Medulla oblongata (tissue), 1 donor: ENCODE results near the gene EVA1B.

Experiments
- DNase-seq: peaks from one replicate; pipeline ENCODE4 v3.0.0-alpha.2; 2015; ENCODE audit errors: extremely low spot score

EVA1B gene

GRCh38 chr1:36323636-36324352 is at the start of gene EVA1B:
TSS of gene EVA1B (minus strand) at chr1:36323645. CDS start at chr1:36323037, 608 bp downstream.
- DNase-seq: peak; percentile 43

DNA sequence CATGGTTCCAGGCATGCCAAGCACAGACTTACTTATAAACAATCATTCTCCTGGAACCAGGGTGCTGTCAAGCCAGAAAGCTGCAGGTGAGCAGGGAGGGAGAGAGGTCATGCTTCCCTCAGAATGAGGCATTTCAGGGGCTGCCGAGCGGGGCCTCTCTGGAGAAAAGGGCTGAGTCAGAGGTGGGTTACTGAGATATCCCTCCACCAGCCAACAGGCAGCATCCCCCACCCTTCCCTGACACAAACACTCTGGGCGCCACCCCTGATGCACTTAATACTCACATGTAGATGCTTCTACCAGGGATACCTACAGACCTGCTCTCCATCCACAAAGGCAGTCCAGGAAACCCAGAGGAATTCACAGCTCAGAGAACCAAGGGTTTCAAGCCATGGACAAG is 49.2 kb upstream of the EVA1B start:
- no peak for DNase-seq

DNA sequence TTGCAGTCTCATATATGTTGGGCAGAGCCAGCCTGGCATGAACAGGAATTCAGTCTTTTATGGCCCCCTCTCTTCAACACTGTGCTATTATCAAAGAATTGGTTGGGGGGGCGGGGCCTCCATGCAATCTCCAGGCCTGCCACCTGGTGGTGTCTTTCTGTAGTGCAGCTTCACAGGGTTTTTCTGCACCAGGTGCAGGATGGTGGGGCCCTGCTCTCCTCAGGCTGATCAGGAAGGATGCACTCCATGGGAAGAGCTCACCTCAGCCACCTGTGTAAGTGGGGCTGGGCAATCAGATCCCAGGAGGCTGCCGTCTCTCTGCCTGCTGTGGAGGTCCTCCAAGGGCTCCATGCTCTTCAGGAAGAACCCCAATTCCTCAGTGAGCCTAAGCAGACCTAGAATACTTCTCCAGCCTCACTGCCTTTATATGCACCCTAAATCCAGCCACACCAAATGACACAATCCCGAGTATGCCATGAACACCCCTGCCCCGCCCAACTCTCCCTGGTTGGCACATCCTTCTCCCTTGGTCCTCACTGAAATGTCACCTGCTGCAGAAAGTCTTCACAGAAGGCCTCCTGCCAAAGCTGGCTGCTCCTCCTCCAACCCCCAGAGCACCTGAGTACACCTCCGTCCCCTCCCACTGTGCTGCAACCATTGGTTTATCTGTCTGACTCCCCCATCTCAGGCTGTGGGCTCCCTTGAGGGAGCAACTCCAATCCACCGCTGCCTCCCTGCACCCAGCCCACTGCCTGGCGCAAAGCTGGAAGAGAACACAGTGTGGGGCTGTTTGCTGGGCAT is 45.8 kb upstream of the EVA1B start:
- peak; percentile 79 for DNase-seq

- DNase-seq: no peak
Observed at GRCh38 chr1:36367798-36368197, 44.4 kb upstream of the EVA1B start.

DNA sequence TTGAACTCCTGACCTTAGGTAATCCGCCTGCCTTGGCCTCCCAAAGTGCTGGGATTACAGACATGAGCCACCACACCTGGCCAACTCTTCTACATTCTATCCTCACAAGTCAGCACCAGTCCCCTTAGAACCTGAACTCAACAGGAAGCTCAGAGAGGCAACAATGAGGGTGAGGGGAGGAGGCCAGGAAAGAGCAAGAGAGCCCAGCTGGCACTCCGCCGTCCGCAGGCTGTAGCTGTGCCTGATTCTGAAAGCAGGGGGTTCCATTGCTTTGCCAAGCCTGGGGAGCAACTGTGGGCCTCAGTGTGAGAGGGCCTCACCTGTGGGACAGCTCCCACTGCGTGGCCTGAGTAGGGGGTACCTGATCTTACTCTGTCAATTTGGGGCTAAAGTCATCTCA is 43.6 kb upstream of the EVA1B start:
- no peak for DNase-seq

- DNase-seq: peak; percentile 74
Observed at GRCh38 chr1:36366091-36366661, 42.7 kb upstream of the EVA1B start.

DNA sequence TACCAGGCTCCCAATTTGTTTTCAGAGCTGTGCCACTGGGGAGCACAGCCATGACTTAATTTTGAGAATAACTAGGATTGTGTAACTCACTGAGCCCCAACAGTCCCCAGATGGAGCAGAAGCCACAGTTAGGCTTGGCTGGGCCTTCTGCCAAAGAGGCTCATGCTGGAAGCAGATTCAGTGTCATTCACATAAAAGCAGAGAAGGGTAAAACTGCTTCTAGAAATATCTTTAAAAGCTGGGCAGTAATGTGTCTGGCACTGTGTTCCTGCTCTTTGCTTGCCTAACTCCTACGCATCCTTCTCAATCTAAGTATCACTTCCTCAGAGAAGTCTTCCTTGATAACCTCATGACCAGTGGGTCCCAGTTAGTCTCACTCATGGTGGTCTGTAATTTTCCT is 41.9 kb upstream of the EVA1B start:
- peak; percentile 91 for DNase-seq

DNA sequence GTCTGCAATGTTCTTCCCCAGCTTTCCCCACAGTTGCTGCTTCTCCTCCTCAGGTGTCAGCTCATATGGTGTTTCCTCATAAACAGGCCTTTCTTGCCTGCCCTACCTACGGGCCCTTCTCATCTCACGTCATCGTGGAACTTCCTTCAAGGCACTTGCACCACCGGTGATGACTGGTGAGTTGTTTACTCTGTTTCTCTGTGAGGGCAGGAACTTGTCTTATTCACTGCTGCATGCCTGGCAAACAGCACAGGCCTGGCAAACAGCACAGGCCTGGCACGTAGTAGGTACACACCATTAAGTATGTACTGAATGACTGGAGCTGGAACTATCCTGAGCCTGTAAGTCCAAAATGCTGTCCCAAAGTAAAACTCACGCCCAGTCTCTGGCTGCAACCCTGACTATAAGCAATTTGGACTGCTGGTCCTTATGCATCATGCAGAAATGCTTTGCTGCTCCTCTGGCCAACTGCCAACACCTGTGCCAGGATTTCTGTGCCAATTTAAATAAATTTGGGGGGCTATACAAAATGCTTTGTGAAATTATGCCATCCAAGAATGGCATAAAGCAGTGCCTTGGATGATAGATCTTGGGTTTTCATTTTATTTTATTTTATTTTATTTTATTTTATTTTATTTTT is 36.6 kb upstream of the EVA1B start:
- no peak for DNase-seq

GRCh38 chr1:36359383-36359782 is 35.9 kb upstream of the EVA1B start:
- no peak for DNase-seq

DNA sequence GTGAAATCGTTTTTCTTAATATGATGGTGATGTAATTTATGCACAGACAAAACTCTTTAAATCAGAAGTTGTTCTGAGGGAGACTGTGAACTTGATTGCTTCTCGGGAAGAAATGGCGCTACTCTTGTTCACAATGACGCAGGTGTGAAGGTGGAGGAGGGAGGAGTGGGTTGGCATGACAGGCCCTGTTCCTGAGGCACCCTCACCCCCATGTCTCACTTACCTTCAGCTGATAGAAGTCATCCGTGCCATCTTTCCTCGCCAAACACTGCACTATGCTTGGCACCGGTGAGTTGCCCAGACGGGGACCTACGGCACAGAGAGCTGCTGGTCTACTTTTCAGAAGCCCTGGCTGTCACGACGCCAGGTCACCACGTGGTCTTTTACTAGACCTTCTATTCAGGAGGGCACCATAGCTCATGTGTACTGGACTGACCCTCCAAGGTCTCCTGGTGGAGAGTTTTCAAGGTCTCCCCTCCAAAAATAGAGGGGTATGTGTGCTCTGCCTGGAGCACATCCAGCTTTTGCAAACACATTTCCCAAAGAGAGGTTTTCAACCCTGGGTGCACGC is 35.2 kb upstream of the EVA1B start:
- no peak for DNase-seq

DNA sequence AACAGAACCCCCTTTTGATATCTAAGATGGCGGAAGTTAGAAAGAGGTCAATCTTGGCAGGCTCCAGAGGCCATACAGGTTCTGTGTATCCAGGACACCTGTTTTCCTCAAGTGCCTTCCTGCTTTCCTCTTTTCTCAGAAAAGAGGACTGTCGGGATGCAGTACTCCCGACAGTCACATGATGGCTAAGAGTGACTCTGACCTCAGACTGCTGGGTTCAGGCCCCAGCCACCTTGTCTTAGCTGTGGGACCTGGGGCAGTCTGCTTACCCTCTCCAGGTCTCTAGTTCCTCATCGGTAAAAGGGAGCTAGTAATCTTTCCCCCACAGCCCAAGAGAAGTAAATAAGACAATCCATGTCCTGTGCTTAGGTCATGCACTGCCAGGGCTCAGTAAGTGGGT is 32.4 kb upstream of the EVA1B start:
- no peak for DNase-seq

- DNase-seq: no peak
Observed at GRCh38 chr1:36354486-36354885, 31.0 kb upstream of the EVA1B start.

DNA sequence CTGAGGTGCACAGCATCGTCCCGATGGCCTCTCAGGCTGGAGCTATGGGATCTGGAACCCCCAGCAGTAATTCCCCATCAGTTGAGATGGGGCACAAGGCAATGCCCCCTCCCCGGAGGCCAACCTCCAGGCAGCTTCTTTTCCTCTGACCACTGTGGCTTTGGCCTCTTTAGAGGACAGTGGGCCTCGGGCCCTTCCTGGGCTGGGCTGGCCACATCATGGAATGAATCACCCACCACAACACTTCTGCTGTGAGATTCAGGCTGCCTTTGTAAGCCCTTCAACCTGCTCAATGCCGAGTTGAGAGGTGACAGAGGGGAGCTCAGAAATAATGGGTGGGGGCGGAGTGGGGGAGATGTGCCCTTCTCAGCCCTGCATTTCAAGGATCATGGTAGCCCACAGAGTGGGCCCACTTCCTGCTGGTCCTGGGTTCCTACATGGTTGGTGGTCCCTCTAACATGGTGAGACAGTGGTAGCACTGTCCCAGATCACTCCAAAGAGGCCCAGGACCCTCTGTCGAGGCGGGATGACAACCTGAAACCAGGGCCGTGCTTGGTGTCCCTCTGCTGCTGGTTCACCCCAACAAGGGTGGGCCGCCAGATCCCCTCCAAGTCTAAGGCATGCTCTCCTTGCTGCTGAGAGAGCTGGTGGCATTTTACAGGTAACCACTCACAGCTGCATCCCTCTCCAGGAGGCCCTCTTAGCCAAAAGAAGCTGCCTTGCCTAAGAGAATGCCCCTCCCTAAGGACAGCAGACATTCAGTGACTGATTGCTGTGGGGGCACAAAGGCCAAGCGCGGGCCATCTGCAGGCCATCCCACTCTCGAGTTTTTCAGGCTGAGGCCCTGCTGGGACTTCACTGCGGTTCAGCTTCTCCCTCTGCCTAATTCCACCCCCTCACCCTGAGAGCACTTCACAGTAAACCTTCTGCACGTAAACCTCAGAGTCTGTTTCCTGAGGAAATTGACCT is 29.7 kb upstream of the EVA1B start:
- no peak for DNase-seq

DNA sequence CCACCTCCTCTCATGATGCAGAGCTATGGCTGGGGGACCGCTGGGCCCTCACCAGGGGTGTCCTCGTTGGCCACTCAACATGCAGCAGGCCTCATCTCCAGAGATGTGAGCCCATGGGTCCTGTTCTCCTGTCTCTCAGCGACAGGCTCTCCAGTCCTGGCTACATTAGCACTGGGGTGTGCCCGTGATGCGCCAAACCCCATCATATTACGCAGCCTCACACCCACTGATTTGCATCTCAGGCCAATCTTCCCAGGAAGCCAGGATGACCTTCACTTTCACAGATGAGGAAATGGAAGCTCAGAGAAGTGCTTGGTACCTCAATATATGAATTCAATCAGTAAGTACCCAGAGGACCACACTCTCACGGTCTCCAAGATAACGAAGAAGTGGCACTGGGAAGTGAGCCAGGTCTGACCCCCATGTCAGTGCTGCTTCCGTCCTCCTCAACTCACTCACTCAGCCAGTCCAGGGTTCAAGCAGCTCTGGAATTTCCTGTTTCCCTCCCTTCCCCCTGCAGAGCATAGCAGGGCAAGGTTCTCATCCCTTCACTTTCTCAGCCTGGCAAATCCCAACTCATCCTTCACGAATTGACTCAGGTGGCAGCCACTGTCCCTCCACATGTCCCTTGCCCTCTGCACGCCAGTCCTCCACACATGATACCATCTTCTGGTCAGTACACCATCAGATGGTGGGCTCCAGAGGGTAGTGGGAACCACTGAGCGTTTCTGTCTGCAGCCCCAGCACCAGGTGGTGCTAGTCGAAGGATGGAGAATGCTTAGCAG is 28.9 kb upstream of the EVA1B start:
- DNase-seq: no peak

- DNase-seq: peak; percentile 60
Observed at GRCh38 chr1:36351227-36351977, 28.0 kb upstream of the EVA1B start.

GRCh38 chr1:36350659-36351226 is 27.3 kb upstream of the EVA1B start:
- no peak for DNase-seq

GRCh38 chr1:36349839-36350238 is 26.4 kb upstream of the EVA1B start:
- DNase-seq: no peak

DNA sequence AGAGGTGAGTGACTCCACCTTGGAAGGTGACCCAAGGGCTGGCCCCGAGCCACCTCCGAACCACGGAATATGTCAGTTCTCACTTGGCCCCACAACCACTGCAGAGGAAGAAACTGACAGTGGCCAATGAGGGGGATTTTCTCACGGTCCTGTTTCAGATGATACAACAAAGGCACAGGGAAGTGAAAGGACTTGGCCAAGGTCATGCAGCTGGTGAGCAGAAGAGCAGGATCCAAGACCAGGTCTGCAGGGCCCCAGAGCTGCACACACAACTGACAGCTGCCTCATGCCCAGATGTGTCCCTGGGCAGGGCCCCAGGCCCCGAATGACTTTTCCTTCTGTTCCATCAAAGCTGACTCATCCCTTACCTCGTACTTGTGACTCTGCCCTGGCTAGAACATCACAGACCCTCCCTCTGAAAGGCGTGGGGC is 25.8 kb upstream of the EVA1B start:
- DNase-seq: no peak
